Stimulated activated CD8-positive, alpha-beta memory T cell treated with anti-CD3 and anti-CD28 coated beads, Interleukin-12 subunit alpha, Interleukin-12 subunit beta, amount 100 ng/mL, for 1 hour (primary cell): Measurements from ENCODE around the gene LMX1A.

Source experiments
- DNase-seq: peaks from one replicate; pipeline ENCODE4 v3.0.0-alpha.2; 2020; ENCODE audit warnings: low read depth

LMX1A gene

DNA sequence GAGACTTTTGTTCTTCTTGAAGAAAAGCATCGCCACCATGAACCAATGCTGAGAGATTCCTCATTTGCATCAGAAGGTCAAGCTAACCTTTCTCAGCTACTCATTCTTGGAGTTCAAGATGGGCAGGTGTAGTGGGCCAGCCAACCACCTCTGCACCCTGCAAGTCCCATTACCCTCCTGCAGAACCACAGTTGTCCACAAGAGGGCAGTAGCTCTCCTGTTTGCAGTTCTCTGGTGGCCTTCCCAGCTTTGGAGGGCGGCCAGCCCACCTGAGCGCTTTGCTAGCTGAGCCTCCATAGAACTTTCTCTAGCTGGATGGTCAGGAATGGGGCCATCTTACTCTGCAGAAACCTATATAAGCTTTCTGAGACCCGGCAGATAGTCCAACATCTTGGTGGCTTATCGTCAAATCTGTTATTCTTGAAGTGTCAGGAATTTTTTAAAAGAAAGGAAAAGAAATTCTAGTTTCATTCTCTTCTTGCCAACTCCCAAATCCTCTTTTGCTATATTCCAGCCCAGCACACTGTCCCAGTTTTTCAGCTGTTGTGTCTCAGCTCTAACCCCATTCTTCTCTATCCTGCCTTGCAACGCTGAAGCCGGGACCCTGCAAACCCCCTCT lies 11.0 kb upstream of the LMX1A start:
- DNase-seq, result peak; percentile 63

GRCh38 chr1:165365341-165365740 lies 8.8 kb upstream of the LMX1A start:
- DNase-seq, result no peak

GRCh38 chr1:165364568-165365133 lies 8.1 kb upstream of the LMX1A start:
- no peak for DNase-seq

DNA sequence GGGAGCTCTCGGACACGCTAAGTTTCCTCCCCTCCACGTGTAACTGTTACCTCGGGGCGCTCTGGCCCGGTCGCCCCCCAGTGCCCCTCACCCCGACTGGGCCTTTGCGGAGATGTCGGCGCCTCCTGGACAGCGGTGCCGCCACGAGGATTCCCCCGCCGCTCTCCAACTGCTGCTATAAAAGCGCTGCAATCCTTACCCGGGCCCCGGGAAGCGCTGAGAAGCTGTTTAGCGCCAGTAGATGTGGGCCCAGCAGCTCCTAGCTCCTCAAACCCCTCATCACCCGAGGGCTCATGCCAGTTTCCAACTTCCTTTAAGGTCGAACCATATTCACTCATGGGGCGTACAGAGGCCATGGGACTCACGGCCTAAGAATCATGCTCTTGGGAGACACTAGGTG lies 361 bp upstream of the LMX1A start:
- DNase-seq, result no peak

- DNase-seq, result no peak
Measured at GRCh38 chr1:165355139-165355976, 1.2 kb downstream of the LMX1A start.

DNA sequence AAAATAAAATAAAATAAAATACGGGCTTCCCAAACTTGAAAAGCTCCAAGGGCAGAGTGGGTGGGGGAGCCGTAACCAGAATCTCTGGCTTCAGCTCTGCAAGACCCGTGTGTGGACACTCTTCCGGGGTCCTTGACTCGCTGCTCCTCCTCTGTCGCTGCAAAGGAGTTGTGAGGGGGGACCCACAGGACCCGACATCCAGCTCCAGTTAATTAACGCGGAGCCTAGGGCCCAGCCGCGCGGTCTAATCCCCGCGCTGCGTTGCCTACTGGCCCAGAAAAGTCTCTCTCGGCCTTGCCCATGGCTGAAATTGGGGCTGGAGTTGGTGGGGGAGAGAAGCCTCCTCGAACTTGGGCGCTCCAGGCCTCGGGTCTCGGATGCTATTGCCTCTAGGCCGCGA lies 1.8 kb downstream of the LMX1A start:
- DNase-seq, result no peak

DNA sequence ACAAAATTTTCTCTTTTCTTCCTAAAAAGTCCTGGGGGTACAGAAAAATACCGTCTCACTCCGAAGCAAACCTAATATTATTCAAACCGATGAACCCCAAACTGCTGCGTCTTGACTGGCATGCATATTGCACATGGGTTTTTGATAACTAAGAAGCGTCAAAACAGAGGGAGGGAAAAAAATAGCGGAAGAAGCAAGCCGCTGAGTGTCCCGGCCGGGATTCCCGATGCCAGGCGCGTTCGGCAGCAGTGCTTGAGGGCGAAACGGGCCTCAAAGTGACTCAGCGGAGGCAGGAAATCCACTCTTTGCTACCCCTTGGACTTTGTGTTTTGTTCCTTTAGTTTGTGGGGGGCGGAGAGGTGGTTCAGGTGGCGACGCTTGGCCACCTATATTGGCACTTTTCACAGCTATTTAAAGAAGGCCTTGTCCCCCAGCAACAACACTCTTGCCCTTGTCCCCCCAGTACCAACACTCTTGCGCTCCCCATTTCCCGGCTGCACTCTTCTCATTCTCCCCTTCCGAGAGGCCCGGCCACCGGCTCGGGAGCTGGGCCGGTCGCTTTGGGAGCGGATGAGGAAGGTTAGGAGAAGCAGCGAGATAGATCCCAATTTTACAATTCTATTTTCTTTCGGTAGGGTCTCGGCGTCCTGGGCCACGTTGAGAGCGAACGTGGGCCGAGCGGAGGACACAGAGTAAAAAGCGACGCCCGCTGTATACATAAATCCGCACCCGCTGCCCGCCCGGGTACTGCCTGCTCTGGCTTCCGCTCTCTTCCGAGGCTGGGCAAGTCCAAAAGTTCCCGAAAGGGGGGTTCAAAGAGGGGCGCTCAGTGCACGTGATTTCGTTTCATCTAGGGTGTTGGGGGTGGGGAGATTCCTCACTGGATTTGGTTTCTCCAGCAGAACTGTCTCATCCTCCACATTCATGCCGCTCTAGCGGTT lies 2.5 kb downstream of the LMX1A start:
- DNase-seq, result no peak

GRCh38 chr1:165352442-165353293 lies 3.8 kb downstream of the LMX1A start:
- DNase-seq, result no peak

GRCh38 chr1:165351863-165352441 lies 4.6 kb downstream of the LMX1A start:
- no peak for DNase-seq

- DNase-seq, result no peak
Measured at GRCh38 chr1:165350840-165351239, 5.7 kb downstream of the LMX1A start.

GRCh38 chr1:165345502-165345901 lies 11.0 kb downstream of the LMX1A start:
- DNase-seq, result no peak

- DNase-seq, result no peak
Measured at GRCh38 chr1:165344736-165345135, 11.8 kb downstream of the LMX1A start.

- DNase-seq, result no peak
Measured at GRCh38 chr1:165344198-165344597, 12.3 kb downstream of the LMX1A start.

- DNase-seq, result no peak
Measured at GRCh38 chr1:165342587-165342986, 13.9 kb downstream of the LMX1A start.

- no peak for DNase-seq
Measured at GRCh38 chr1:165342168-165342567, 14.3 kb downstream of the LMX1A start.

DNA sequence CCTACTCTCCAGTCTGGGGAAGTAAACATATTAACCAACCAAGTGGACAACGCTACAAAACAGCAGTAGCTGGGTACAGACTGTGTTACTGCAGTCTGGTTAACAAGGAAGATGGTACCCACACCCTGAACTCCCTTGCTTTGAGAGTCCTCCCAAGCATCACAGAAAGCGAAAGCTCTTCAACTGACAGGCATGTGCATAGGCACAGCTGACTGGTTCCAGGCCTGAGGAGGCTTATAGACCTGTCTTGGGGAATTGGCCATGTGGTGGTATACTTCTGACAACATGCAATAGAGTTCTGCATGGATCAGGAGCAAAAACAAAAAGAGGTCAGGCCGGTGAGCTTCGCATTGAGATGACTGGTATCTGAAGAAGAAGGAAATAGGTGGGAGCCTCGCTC lies 17.4 kb downstream of the LMX1A start:
- DNase-seq, result no peak

- no peak for DNase-seq
Measured at GRCh38 chr1:165330483-165330882, 26.0 kb downstream of the LMX1A start.

GRCh38 chr1:165329104-165329503 lies 27.4 kb downstream of the LMX1A start:
- DNase-seq, result no peak

GRCh38 chr1:165328136-165328535 lies 28.4 kb downstream of the LMX1A start:
- DNase-seq, result no peak

DNA sequence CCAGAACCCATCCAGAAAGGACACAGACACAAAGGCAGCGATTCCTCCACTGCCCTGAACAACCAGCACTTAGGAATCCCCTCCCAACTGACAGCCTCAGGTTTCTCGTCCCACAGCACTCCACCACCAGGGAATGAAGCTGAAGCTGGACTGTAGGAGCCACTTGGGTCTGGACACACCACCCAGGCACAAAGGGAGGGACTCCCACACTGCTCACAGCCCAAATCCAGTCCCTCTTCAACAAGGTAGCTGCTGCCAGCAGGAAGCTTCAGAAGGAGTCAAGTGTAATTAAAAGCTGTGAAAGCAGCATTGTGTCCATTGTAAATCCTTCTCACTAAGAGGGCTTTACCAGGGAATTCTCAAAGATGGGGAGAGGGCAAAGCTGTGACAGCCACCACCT lies 29.0 kb downstream of the LMX1A start:
- no peak for DNase-seq
